ENCODE measurements around the gene ADCY2.

Gene ADCY2

DNA sequence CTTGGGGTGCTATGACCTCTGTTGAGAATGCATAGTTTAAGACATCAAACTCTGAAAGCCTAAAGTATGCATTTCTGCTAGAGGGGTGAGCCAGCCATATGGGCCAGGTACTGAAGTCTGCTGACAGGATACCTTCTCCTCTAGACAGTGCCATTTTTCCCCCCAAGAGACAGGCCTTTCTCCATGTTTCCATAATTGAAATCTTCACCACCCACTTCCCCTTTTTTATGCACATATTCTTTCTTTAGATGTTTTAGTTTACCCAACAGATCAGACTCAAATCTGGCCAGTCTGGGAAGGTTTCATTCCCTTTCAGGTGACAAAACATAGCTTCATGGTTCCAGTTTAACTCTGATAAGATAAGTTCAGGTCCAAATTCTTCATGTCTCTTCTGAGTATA lies 212.8 kb downstream of the ADCY2 start:
- no peak for DNase-seq

- no peak for DNase-seq
These were observed 213.8 kb downstream of the ADCY2 start for GRCh38 chr5:7609726-7610125.

GRCh38 chr5:7610531-7611177 lies 214.7 kb downstream of the ADCY2 start:
- DNase-seq: no peak

GRCh38 chr5:7611518-7611917 lies 215.6 kb downstream of the ADCY2 start:
- DNase-seq: no peak

DNA sequence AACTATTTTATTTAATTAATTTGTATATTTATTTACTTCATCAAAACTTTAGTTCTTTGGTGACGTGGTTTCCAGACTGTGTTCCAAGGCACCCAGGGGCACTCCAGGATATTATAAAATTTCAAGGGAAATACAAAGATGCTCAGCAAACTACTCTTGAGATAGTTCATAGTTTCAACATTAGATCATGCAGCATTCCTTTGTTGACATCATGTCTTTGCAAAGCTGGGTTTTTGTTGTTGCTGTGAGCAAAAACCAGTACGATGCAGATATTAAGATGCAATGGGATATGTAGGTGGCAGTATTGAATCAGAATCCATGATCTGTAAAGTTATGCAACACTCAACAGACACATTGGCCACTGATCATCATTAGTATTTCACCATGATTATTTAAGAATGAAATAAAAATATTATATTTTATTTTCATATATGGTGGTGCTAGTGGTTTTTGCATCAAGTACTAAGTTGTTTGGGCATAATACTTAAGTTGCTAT lies 219.7 kb downstream of the ADCY2 start:
- DNase-seq: no peak

GRCh38 chr5:7616897-7617296 lies 221.0 kb downstream of the ADCY2 start:
- DNase-seq: no peak

- DNase-seq: no peak
These were observed 226.6 kb downstream of the ADCY2 start for GRCh38 chr5:7622498-7622897.

DNA sequence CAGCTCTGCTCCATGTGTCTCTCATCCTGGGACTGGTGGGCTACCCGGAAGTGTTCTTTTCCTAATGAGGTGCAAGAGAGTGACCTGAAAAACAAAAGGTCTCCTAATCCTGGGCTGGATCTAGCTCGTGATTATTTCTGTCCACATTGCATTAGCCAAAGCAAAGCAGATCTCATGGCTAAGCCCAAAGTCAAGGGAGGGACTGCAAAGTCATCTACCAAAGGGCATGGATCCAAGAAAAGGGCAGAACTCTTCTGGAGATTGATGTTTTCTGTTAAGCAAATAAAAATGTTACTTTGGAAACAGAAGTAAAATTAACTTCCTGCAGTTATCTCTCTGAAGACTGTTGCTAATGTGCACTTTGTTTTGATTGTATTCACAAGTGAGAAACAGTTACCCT lies 229.8 kb downstream of the ADCY2 start:
- DNase-seq: no peak

DNA sequence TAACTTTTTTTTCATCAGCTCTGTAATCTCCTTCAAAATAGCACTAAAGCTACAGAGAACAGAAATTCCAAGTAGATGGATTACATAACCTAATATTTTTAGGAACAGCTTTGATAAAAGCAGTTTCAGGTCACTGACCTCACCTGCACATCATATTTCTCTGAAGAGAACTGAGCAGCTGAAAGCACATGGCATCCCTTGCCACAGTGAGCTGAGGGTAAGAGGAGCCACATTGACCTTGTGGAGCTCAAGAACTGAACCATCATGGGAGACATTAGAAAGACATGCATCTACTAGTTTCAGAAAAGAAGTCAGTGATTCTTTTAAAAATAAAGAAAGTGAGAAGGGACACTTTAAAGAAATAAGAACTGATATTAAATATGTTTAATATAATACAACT lies 232.3 kb downstream of the ADCY2 start:
- DNase-seq: no peak

DNA sequence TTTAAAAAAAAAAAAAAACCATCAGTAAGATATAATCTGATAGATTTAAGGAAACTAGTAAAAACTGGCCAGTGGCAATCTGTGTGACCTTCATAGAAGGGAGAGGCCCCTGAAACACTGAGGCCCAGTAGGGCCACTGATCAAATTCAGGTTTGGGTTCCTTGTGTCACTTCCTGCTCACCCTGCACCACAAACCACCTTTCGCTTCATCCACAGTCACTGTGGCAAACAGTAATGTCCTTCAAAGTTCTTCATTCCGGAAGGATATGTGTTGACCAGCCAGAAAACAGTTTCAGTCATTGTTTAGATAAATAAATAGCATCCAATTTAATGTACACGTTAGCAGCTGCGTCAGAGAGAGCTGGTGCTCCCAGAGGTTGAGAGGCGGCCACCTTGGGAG lies 232.9 kb downstream of the ADCY2 start:
- DNase-seq: no peak

DNA sequence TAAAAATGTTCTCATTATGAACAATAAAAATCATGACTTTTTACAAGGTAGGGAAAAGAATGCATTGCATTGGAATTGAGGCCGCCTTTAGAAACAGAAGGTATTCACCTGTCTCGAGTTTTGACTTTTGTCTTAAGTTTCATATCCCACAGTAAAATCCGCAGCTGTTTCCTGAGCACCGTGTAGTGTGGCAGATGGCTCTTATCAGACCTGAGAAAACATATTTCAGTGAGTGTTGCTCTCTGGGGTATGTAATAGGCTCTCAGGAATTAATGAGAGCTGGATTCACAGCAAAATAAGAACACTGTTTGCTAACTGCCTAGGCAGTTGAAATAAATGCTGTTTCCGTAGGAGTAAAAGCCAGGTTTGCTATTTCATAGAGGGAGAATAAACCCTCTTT lies 233.6 kb downstream of the ADCY2 start:
- peak; percentile 46 for DNase-seq

DNA sequence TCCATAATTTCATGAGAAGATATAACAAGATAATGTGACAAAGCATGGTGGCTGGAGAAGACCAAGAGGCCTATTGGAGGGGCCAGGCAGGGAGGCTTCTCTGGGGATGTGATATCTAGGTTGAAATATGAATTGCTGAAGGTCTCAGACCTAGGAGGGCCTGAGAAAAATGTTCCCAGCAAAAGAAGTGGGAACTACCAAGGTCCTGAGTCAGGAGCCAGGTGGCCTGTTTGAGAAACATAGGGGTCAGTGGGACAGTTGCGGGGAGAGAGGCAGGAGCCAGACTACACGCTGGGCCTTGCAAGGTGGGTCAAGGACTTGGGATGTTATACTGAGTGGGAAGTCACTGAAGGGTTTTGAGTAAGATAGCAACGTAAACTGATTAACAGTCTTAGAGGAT lies 238.9 kb downstream of the ADCY2 start:
- DNase-seq: no peak

DNA sequence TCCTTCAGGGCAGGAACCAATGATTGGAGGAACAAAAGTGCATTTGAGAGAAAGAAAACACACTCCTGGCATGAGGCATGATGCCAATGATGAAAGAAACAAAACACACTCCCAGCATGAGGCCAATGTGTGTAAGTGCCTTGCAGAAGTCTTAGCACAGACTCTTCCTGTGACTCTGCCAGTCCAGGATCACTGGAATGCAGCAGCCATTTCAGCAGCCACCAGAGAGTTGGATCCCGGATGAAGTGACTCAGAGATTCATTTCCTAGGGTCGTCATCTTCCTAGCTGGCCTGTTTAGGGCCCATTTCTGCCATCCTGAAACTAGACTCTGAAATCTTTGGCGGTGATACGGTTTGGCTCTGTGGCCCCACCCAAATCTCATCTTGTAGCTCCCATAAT lies 242.5 kb downstream of the ADCY2 start:
- no peak for DNase-seq

DNA sequence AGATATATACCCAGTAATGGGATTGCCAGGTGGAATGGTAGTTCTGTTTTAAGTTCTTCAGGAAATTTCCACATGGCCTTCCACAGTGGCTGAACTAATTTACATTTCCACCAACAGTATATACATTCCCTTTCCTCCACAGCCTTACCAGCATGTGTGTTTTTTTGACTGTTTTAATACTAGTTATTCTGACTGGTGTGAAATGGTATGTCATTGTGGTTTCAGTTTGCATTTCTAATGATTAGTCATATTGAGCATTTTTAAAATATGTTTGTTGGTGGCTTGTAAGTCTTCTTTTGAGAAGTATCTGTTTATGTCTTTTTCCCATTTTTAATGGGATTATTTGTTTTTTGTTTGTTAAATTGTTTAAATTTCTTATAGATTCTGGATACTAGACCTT lies 246.1 kb downstream of the ADCY2 start:
- DNase-seq: no peak

DNA sequence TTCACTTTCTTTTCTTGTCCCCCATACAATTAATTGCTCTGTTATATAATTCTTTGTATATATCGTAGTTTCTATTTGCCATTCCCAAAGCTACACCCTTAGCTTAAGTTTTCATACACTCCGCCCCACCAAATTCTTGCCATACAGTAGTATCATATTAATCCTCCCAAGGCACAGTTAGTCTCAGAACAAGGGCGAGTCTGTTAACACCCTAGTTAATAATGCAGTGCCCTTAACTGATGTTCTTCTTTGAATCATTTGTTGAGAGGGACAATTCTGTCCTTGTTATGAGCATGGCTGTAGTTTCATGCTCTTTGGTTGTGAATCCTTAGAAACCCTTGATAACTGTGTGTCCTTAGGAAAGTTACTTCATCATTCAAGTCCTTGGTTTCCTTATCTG lies 248.8 kb downstream of the ADCY2 start:
- DNase-seq: no peak

- DNase-seq: no peak
These were observed 254.8 kb downstream of the ADCY2 start for GRCh38 chr5:7650755-7651154.

- no peak for DNase-seq
These were observed 257.1 kb downstream of the ADCY2 start for GRCh38 chr5:7653046-7653445.

DNA sequence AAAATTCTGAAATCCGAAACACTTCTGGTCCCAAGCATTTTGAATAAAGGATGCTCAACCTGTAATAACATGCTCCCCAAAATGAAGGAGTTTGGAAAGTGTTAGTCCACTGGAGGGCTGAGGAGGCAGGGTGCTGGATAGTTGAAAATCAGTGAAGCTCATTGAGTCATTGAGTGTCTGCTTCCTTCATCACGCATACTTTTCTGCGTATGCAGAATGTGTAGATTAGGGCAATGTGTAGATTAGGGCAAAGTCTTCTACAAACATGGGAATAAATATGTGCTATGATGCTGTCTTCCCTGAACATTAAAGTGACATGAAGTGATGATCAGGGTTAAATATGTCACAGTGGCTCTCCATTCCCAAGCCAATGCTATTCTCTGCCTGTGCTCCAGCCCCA lies 261.2 kb downstream of the ADCY2 start:
- no peak for DNase-seq

GRCh38 chr5:7659420-7659819 lies 263.5 kb downstream of the ADCY2 start:
- DNase-seq: no peak

DNA sequence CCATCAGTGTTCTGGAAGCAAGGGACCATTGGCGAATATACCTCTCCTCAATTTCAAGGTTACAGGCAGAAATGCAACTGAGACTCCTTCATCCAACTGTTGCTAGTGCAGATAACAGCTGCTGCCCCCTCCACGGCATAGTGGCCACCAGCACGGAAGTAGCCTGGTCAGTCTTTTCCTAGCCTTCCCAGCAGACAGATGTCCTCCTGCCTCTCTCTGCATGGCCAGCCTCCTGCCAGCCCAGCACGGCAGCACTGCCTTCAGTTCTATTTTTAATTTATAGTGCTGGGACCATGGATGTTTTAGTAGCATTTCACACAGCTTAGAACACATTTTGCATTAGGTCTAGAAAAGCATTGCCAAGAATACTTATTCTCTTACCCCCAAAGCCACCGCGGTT lies 266.4 kb downstream of the ADCY2 start:
- no peak for DNase-seq

DNA sequence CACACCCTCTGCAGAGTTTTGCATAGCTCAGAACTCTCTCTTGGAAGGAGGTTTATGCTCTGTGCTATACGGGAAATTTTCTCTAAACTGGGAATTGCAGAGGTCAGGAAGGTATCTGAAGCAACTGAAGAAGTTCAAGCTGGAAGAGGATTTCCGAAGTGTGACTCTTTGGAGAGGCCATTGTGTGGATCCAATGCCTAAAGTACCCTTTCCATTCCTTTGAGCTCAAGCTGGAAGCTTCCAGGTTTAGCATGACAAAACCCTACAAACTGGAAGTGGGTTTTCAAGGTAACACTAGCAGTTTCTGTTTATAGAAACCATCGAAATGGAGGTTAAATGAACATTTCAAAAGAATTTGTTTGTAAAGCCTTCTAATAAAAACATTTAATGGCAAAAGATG lies 267.9 kb downstream of the ADCY2 start:
- DNase-seq: no peak

GRCh38 chr5:7664208-7664607 lies 268.3 kb downstream of the ADCY2 start:
- no peak for DNase-seq

GRCh38 chr5:7667216-7667767 lies 271.4 kb downstream of the ADCY2 start:
- no peak for DNase-seq

GRCh38 chr5:7668161-7668560 lies 272.2 kb downstream of the ADCY2 start:
- DNase-seq: no peak

DNA sequence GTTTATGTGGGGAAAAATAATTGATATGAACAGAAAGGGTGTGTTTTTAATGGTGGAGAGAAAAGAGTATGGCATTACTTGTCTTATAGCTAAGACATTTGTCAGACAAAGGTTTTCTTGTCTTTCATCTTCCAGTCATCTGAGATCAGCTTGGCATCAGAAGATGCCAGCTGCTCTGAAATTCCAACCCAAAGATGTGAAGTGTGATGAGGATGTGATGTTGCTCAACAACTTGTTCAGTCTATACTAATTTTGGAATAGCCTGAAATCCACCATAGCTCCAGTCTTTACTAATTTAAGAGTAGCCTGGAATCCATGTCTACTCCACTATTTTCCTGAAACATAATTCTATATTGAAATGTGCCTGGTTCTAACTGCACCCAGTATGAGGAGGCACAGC lies 272.7 kb downstream of the ADCY2 start:
- DNase-seq: no peak

All from NCI-H1417 treated with DMSO at 0.1 percent for 48 hours (cell line).